GM12874 (cell line): Measurements from ENCODE around the gene IFT27.

Experiments used
- TF ChIP-seq, protein P1 (sequence below): IDR thresholded peaks from 2 replicates; pipeline ENCODE4 v1.5.1; 2011; ENCODE audit warnings: low read depth, mild to moderate bottlenecking, control low read depth, low read length, moderate library complexity; ENCODE audit not compliant: insufficient read depth

IFT27 gene

GRCh38 chr22:36816636-36817524 lies 41.0 kb upstream of the IFT27 start, which contains the start of gene PVALB:
Gene PVALB, minus strand, starts transcription at chr22:36817035. Its CDS starts 30 bp downstream, at chr22:36817005.
- TF ChIP-seq, protein P1, sequence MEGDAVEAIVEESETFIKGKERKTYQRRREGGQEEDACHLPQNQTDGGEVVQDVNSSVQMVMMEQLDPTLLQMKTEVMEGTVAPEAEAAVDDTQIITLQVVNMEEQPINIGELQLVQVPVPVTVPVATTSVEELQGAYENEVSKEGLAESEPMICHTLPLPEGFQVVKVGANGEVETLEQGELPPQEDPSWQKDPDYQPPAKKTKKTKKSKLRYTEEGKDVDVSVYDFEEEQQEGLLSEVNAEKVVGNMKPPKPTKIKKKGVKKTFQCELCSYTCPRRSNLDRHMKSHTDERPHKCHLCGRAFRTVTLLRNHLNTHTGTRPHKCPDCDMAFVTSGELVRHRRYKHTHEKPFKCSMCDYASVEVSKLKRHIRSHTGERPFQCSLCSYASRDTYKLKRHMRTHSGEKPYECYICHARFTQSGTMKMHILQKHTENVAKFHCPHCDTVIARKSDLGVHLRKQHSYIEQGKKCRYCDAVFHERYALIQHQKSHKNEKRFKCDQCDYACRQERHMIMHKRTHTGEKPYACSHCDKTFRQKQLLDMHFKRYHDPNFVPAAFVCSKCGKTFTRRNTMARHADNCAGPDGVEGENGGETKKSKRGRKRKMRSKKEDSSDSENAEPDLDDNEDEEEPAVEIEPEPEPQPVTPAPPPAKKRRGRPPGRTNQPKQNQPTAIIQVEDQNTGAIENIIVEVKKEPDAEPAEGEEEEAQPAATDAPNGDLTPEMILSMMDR, result no peak

GRCh38 chr22:36816339-36816635 lies 40.4 kb upstream of the IFT27 start:
- TF ChIP-seq, protein P1, result no peak

DNA sequence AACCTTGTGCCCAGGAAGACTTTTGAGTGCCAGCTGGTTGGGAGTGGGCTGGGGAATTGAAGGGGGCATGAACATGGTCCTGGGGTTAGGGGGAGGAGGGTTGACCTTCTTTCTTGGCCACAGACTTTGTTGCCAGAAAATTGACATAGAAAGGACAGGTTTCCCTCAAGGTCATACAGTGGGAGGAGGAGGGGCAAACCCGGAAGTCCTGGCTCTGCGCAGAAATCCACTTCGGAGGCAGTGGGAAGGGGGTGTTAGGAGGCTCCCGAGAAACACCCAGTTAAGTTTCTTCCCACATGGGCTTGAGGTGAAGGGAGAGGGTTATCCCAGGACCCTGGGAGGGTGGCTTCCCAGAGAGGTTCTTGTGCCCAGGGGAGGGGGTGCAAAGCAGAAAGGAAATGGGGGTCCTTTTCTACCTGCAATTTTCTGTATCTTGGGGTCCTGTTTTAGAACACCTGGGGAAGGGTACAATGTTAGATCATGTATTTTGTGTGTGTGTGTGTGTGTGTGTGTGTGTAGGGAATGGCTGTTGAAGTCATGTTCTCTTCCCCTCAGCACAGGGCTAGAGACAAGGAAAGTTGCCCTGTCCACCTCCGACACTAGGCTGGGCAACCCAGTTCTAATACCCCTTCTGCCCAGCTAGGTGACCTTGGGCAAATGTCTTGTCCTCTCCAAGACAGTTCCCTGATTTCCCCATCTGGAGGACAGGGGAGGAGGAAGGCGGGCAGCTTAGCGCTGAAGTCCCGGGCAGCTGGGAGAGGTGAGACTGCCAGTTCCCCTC lies 39.8 kb upstream of the IFT27 start:
- TF ChIP-seq, protein P1, result no peak

DNA sequence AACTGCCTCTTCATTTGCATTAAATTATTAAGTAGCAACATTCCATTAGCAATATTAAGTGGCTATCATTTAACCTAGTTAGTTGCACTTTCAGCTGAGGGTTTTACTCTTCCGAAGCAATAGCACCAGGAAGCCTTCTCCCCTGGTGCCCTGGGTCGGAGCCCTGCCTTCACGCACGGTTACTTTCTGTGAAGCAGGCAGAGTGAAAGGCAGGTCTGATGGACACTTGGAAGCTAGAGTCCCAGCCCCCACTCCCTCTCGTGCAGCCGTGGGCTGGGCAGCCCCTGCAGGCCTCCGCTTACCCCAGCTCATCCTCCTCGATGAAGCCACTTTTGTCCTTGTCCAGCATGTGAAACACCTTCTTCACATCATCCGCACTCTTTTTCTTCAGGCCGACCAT lies 38.9 kb upstream of the IFT27 start:
- TF ChIP-seq, protein P1, result no peak

GRCh38 chr22:36811094-36811800 lies 35.3 kb upstream of the IFT27 start:
- TF ChIP-seq, protein P1, result no peak

- TF ChIP-seq, protein P1, result no peak
Observed at GRCh38 chr22:36809351-36809750, 33.4 kb upstream of the IFT27 start.
